Type B pancreatic cell (in vitro differentiated cells): ENCODE results near the gene PARVB. TPM values are rescaled to one million over a fixed set of nuclear protein-coding genes. Genes with fewer than 3 reads are reported as not detected.

Experiments
- DNase-seq: peaks from one replicate; pipeline ENCODE4 v3.0.0; 2021; ENCODE audit warnings: mixed read lengths; ENCODE audit not compliant: unreplicated experiment; ENCODE audit errors: extremely low spot score
- H3K27ac Mint-ChIP-seq: 2 replicates; pipeline ENCODE4 v1.8.0; 2021; ENCODE audit warnings: mild to moderate bottlenecking, mixed read lengths
- H3K27me3 Mint-ChIP-seq: 2 replicates; pipeline ENCODE4 v1.8.0; 2021; ENCODE audit warnings: mixed read lengths
- H3K36me3 Mint-ChIP-seq: 2 replicates; pipeline ENCODE4 v1.8.0; 2021; ENCODE audit warnings: mixed read lengths
- H3K4me1 Mint-ChIP-seq: one replicate; pipeline ENCODE4 v1.8.0; 2021; ENCODE audit warnings: mixed read lengths; ENCODE audit not compliant: unreplicated experiment
- H3K4me3 Mint-ChIP-seq: 2 replicates; pipeline ENCODE4 v1.8.0; 2021; ENCODE audit warnings: mild to moderate bottlenecking, mixed read lengths
- H3K9me3 Mint-ChIP-seq: 2 replicates; pipeline ENCODE4 v1.8.0; 2021; ENCODE audit warnings: mixed read lengths
- total RNA-seq: library from RNA; stranded (reverse); gene quantifications from 2 replicates; pipeline ENCODE4 v1.2.1, GENCODE V29; 2021; ENCODE audit warnings: low replicate concordance
- TF ChIP-seq, protein P1 (sequence below): fragments of 200-600 bp; sonication (generic); conservative IDR thresholded peaks from 2 replicates; pipeline ENCODE4 v1.5.0; 2021; ENCODE audit warnings: antibody characterized with exemption, mild to moderate bottlenecking

The PARVB gene
- total RNA-seq, 1 donor from 2014 or later = 15.9 TPM

DNA sequence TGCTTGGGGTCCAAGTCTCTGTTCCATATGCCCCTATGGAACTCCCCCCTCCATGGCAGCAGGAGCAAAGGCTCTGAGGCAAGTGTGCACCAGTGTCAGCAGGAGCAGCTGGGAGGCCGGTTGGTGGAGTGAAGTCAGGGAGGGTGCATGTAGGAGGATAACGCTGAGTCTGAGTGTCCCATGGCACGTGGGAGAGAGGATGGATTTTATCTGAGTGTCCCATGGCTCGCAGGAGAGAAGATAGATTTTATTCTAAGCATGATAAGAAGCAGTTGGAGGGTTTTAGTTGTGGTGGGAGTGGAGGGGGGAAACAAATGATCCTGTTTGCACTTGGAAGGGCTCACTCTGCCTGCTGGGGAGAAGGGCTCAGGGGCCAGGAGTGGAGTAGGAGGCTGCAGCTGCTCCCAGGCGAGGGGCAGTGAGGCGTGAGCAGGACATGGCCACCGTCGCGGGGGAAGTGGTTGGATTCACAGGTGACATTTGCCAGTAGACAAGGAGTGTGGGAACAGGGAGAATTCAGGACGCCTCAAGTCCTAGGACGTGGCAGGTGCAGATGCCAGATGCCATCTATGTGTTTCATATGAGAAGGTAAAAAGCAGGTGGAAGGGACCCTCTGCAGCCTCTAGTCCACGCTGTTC, 123.0 kb downstream of the PARVB start:
- no peak overlapping the region for H3K27ac Mint-ChIP-seq
- H3K4me3 Mint-ChIP-seq = no peak overlapping the region
- TF ChIP-seq, protein P1, sequence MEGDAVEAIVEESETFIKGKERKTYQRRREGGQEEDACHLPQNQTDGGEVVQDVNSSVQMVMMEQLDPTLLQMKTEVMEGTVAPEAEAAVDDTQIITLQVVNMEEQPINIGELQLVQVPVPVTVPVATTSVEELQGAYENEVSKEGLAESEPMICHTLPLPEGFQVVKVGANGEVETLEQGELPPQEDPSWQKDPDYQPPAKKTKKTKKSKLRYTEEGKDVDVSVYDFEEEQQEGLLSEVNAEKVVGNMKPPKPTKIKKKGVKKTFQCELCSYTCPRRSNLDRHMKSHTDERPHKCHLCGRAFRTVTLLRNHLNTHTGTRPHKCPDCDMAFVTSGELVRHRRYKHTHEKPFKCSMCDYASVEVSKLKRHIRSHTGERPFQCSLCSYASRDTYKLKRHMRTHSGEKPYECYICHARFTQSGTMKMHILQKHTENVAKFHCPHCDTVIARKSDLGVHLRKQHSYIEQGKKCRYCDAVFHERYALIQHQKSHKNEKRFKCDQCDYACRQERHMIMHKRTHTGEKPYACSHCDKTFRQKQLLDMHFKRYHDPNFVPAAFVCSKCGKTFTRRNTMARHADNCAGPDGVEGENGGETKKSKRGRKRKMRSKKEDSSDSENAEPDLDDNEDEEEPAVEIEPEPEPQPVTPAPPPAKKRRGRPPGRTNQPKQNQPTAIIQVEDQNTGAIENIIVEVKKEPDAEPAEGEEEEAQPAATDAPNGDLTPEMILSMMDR = no peak
- H3K4me1 Mint-ChIP-seq = peaks cover 40% of the 10 kb centered on the region
- peaks cover 23% of the 10 kb centered on the region for H3K27me3 Mint-ChIP-seq
- no peaks in the 10 kb centered on the region for H3K9me3 Mint-ChIP-seq
- DNase-seq = no peak
- no peaks in the 10 kb centered on the region for H3K36me3 Mint-ChIP-seq

DNA sequence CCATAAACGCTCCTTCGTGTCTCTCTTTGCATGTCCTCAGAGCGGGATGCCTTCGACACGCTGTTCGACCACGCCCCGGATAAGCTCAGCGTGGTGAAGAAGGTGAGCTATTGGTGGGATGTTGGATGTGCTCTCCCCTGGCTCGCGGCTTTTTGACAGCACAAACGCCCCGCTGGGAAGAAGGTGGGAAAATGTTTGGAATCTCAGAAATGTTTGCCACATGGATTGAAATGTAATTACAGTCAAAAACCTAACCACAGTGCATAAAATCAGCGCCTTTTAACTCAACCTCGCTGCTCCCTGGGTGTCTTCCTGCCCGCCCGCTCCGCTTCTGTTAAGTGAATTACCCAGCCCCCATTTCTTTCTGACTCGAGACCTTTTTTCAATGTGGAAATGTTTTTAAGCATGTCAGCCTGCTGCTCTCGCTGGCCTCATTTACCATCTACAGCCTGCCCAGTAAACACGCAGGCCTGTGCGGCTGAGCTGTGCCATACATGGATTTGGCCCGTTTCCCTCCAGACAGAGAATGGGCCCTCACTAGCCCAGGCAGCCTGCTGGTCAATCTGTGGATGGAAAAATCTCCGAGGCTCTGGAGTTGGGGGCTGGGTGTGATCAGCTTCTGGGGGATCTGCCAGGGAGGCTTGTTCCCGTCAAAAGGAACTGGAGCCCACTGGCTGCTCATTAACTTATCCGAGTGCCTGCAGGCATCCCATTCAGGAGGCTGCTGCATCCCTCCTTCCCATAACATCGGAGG, 123.9 kb downstream of the PARVB start:
- peaks cover 23% of the 10 kb centered on the region for H3K27me3 Mint-ChIP-seq
- TF ChIP-seq, protein P1 = no peak
- DNase-seq = no peak
- H3K4me3 Mint-ChIP-seq = peak overlapping the region; percentile 47
- H3K36me3 Mint-ChIP-seq = no peaks in the 10 kb centered on the region
- peak overlapping the region; percentile 32 for H3K27ac Mint-ChIP-seq
- H3K9me3 Mint-ChIP-seq = no peaks in the 10 kb centered on the region
- H3K4me1 Mint-ChIP-seq = peaks cover 37% of the 10 kb centered on the region

DNA sequence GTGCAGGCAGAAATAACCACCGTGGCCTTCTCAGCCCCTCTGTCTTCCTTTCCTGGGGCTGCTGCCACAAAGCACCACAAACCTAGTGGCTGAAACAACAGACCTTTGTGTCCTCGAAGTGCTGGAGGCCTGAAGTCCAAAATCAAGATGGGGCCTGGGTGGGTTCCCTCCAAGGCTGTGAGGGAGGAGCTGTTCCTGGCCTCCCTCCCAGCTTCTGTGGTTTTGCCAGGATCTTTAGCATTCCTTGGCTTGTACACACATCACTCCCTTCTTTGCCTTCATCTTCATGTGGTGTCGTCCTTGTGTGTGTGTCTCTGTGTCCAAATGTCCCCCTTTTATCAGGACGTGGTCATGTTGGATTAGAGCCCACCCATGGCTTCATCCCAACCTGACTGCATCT, 127.6 kb downstream of the PARVB start:
- Mint-ChIP-seq H3K36me3 (no peaks in the 10 kb centered on the region), H3K27ac (no peak overlapping the region), H3K27me3 (peaks cover 23% of the 10 kb centered on the region), H3K9me3 (no peaks in the 10 kb centered on the region), H3K4me3 (no peak overlapping the region), H3K4me1 (peaks cover 22% of the 10 kb centered on the region)
- DNase-seq = no peak
- TF ChIP-seq, protein P1 = no peak

DNA sequence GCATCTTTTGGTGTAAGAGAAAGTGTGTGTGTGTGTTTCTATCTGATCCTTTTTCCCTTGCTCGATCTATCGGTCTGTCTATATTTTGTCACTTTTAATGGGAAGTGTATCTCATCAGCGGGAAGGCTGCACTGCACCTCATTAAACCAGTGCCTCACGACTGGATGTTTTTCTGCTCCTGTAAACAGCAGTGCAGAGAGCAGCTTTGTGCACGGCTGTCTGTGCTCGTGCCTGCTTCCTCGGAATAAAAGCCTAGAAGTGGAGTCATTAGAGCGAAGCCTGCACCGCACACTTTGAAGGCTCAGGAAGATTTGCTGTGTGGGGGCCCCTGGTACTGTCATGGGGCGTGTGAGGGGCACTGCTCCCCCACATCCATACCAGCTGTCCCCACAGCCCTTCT, 129.6 kb downstream of the PARVB start:
- peaks cover 4% of the 10 kb centered on the region for H3K27me3 Mint-ChIP-seq
- no peaks in the 10 kb centered on the region for H3K36me3 Mint-ChIP-seq
- no peak overlapping the region for H3K4me3 Mint-ChIP-seq
- H3K4me1 Mint-ChIP-seq = peaks cover 10% of the 10 kb centered on the region
- TF ChIP-seq, protein P1 = no peak
- no peaks in the 10 kb centered on the region for H3K9me3 Mint-ChIP-seq
- no peak for DNase-seq
- no peak overlapping the region for H3K27ac Mint-ChIP-seq

DNA sequence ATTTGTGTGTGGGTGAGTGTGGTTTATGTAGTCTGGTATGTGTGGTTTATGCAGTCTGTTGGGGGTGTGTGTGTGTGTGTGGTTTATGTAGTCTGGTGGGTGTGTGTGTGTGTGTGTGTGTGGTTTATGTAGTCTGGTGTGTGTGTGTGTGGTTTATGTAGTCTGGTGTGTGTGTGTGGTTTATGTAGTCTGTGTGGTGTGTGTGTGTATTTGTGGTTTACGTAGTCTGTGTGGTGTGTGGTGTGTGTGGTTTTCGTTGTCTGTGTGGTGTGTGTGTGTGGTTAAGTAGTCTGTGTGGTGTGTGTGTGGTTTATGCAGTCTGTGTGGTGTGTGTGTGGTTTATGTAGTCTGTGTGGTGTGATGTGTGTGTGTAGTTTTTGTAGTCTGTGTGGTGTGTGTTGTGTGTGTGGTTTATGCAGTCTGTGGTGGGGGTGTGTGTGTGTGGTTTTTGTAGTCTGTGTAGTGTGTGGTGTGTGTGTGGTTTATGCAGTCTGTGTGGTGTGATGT, 130.4 kb downstream of the PARVB start:
- TF ChIP-seq, protein P1 = no peak
- H3K4me1 Mint-ChIP-seq = peaks cover 12% of the 10 kb centered on the region
- H3K27me3 Mint-ChIP-seq = peaks cover 2% of the 10 kb centered on the region
- H3K9me3 Mint-ChIP-seq = no peaks in the 10 kb centered on the region
- no peak overlapping the region for H3K27ac Mint-ChIP-seq
- no peaks in the 10 kb centered on the region for H3K36me3 Mint-ChIP-seq
- DNase-seq = no peak
- H3K4me3 Mint-ChIP-seq = no peak overlapping the region
